Neural cell (in vitro differentiated cells): Measurements from ENCODE around the gene ITPKB. TPM values are rescaled to one million over a fixed set of nuclear protein-coding genes. Genes with fewer than 3 reads are reported as not detected.

Source experiments
- H2AFZ ChIP-seq: fragments of 200-600, 300-800 bp; sonication (generic), shearing (Covaris generic); 2 replicates; pipeline ENCODE4 v1.6.0; 2014; ENCODE audit warnings: low read depth, mild to moderate bottlenecking, antibody characterized with exemption, low read length, moderate library complexity
- H3F3A ChIP-seq: fragments of 200-600 bp; shearing (Covaris generic); 2 replicates; pipeline ENCODE4 v1.6.1; 2016; ENCODE audit warnings: mild to moderate bottlenecking, moderate library complexity, mixed read lengths, antibody characterized with exemption, low read length; ENCODE audit not compliant: insufficient read depth, poor library complexity, severe bottlenecking
- H3K27ac ChIP-seq: fragments of 200-600, 300-800 bp; sonication (generic), shearing (Covaris generic); 2 replicates; pipeline ENCODE4 v1.5.1; 2014; ENCODE audit warnings: mild to moderate bottlenecking, low read length, moderate library complexity
- H3K27me3 ChIP-seq: fragments of 300-800, 200-600 bp; sonication (generic), shearing (Covaris generic); 2 replicates; pipeline ENCODE4 v1.6.0; 2014; ENCODE audit warnings: mild to moderate bottlenecking, low read depth, low read length, moderate library complexity; ENCODE audit not compliant: insufficient read depth
- H3K36me3 ChIP-seq: fragments of 300-800, 200-600 bp; sonication (generic), shearing (Covaris generic); 2 replicates; pipeline ENCODE4 v1.5.1; 2014; ENCODE audit warnings: mild to moderate bottlenecking, antibody characterized with exemption, low read length, moderate library complexity; ENCODE audit not compliant: insufficient read depth
- H3K4me2 ChIP-seq: fragments of 300-800, 200-600 bp; sonication (generic), shearing (Covaris generic); 2 replicates; pipeline ENCODE4 v1.6.0; 2014; ENCODE audit warnings: mild to moderate bottlenecking, low read length
- H3K4me3 ChIP-seq: fragments of 300-800, 200-600 bp; sonication (generic), shearing (Covaris generic); 2 replicates; pipeline ENCODE4 v1.5.1; 2014; ENCODE audit warnings: mild to moderate bottlenecking, low read length, moderate library complexity
- H3K79me2 ChIP-seq: fragments of 200-600 bp; shearing (Covaris generic); replicated peaks from 2 replicates; pipeline ENCODE4 v1.6.0; 2014; ENCODE audit warnings: mild to moderate bottlenecking, low read length, moderate library complexity; ENCODE audit not compliant: insufficient read depth
- H3K9ac ChIP-seq: fragments of 300-800, 200-600 bp; sonication (generic), shearing (Covaris generic); 2 replicates; pipeline ENCODE4 v1.6.1; 2016; ENCODE audit warnings: mild to moderate bottlenecking, low read length, mixed read lengths
- H3K9me2 ChIP-seq: fragments of 200-600 bp; shearing (Covaris generic); 2 replicates; pipeline ENCODE4 v1.6.1; 2016; ENCODE audit warnings: mild to moderate bottlenecking, low read length, mixed read lengths; ENCODE audit not compliant: insufficient read depth
- H3K9me3 ChIP-seq: fragments of 200-600, 300-800 bp; sonication (generic), shearing (Covaris generic); 2 replicates; pipeline ENCODE4 v1.6.1; 2016; ENCODE audit warnings: mild to moderate bottlenecking, mixed run types, low read length, moderate library complexity, mixed read lengths
- H4K20me1 ChIP-seq: fragments of 200-600 bp; shearing (Covaris generic); 2 replicates; pipeline ENCODE4 v1.6.1; 2016; ENCODE audit warnings: mild to moderate bottlenecking, mixed run types; ENCODE audit not compliant: insufficient read depth
- EP300 ChIP-seq: fragments of 450-650 bp; conservative IDR thresholded peaks from 2 replicates; pipeline ENCODE4 v1.6.1; 2014; ENCODE audit warnings: antibody characterized with exemption, mild to moderate bottlenecking, moderate library complexity; ENCODE audit not compliant: poor library complexity, severe bottlenecking
- EZH2 ChIP-seq: fragments of 200-600, 300-800 bp; shearing (Covaris generic), sonication (generic); IDR thresholded peaks from 2 replicates; pipeline ENCODE4 v1.6.1; 2014; ENCODE audit warnings: antibody characterized with exemption, low read length, borderline replicate concordance, mild to moderate bottlenecking; ENCODE audit not compliant: insufficient read depth, poor library complexity, severe bottlenecking
- MXI1 ChIP-seq: fragments of 450-650 bp; conservative IDR thresholded peaks from 2 replicates; pipeline ENCODE4 v1.6.1; 2014; ENCODE audit warnings: antibody characterized with exemption, mild to moderate bottlenecking; ENCODE audit not compliant: poor library complexity, severe bottlenecking
- POLR2AphosphoS5 ChIP-seq: IDR thresholded peaks from 2 replicates; pipeline ENCODE4 v1.6.1; 2012
- RAD21 ChIP-seq: fragments of 450-650 bp; conservative IDR thresholded peaks from 2 replicates; pipeline ENCODE4 v1.6.1; 2014; ENCODE audit warnings: antibody characterized with exemption, mild to moderate bottlenecking, moderate library complexity
- SMC3 ChIP-seq: fragments of 450-650 bp; conservative IDR thresholded peaks from 2 replicates; pipeline ENCODE4 v1.6.1; 2014; ENCODE audit warnings: antibody characterized with exemption, mild to moderate bottlenecking, moderate library complexity; ENCODE audit not compliant: poor library complexity
- TAF1 ChIP-seq: IDR thresholded peaks from 2 replicates; pipeline ENCODE4 v1.6.1; 2012; ENCODE audit warnings: low read depth
- polyA minus RNA-seq: library from RNA; depleted of rRNA, polyadenylated mRNA; stranded (reverse); fragments of >200 nt; gene quantifications from 2 replicates; pipeline ENCODE4 v1.2.3, GENCODE V29; 2014
- polyA plus RNA-seq: library from polyadenylated mRNA; depleted of rRNA; stranded (reverse); fragments of >200 nt; gene quantifications from 2 replicates; pipeline ENCODE4 v1.2.3, GENCODE V29; 2014
- TF ChIP-seq, protein P1 (sequence below): fragments of 450-650 bp; IDR thresholded peaks from 2 replicates; pipeline ENCODE4 v1.5.1; 2014; ENCODE audit warnings: antibody characterized with exemption, mild to moderate bottlenecking, moderate library complexity; ENCODE audit not compliant: poor library complexity, severe bottlenecking
- TF ChIP-seq, protein P2 (sequence below): IDR thresholded peaks from 2 replicates; pipeline ENCODE4 v1.6.1; 2012; ENCODE audit warnings: borderline replicate concordance

The ITPKB gene
- polyA plus RNA-seq, result 0.19 TPM in 1 of 2 replicates, not detected in the other
- polyA minus RNA-seq, result 0.24 and 0.46 TPM in 2 replicates

DNA sequence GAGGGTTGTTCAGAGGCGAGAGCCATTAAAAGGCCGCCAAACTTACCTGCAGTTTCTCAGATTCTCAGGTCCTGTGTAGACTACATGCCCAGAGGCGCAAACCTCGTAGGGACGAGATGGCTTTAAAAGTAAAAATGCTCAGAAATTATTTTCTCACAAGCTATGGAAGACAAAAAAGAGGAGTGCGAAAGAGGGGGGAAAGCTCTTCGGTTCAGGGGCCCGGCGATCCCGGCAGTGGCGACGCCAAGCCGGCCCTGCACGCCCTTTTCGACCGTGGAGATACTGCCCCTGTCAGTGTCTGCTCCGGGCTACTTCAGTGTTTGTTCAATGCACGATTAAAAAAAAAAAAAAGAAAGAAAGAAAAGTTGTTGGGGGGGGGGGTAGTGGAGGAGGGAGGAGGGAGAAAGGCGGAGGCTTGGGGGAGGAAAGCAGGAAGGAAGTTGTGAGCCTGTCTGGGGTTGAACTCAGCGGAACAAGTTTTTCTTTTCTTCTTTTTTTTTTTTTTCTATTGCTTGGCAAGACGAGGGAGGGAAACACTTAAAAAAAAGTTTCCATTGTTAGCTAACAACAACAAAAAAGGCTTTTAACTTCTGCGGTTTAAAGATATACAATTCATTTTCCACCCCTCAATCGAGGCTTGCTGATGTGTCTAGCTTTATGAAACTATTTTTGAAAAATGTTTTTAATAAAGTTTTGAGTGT, at the start of gene ITPKB:
Gene ITPKB, minus strand, starts transcription at position 288 of the 701 bp plus-strand sequence. CDS start 1,824 bp downstream, outside the sequence.
- H3F3A ChIP-seq, result no peaks in the 10 kb centered on the region
- H3K4me2 ChIP-seq, result peak within 1 kb of the TSS; percentile 92
- peak within 1 kb of the TSS; percentile 83 for H3K4me3 ChIP-seq
- no peaks in the 10 kb centered on the region for H3K9me2 ChIP-seq
- H3K36me3 ChIP-seq, result no peaks in the 10 kb centered on the region
- no peaks in the 10 kb centered on the region for H4K20me1 ChIP-seq
- no peak within 1 kb of the TSS for H2AFZ ChIP-seq
- no peaks in the 10 kb centered on the region for H3K79me2 ChIP-seq
- H3K27ac ChIP-seq, result no peak within 1 kb of the TSS
- H3K9ac ChIP-seq, result peak within 1 kb of the TSS; percentile 58
- no peak for TF ChIP-seq EZH2
- H3K9me3 ChIP-seq, result no peaks in the 10 kb centered on the region
- H3K27me3 ChIP-seq, result peaks cover 46% of the 10 kb centered on the region

DNA sequence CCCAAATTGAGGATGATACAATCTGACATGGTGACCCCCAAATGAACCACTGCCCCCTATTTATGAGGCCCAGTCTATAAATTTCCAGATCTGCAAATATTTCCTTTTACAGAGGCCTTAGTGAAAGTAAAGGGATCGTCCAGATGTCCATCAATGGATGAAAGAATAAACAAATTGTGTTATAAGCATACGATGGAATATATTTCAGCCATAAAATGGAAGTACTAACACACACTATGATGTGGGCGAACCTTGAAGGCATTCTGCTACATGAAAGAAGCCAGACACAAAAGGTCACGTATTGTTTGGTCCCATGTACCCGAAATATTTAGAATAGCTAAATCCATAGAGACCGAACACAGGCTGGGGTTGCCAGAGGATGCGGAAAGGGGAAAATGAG, 48.6 kb upstream of the ITPKB start:
- Histone ChIP-seq H3K27ac (no peak overlapping the region), H3K4me3 (no peak overlapping the region), H3F3A (no peaks in the 10 kb centered on the region), H3K27me3 (no peaks in the 10 kb centered on the region), H2AFZ (no peak overlapping the region), H3K4me2 (no peak overlapping the region), H3K79me2 (no peaks in the 10 kb centered on the region), H3K9ac (no peak overlapping the region), H3K9me3 (no peaks in the 10 kb centered on the region), H4K20me1 (no peaks in the 10 kb centered on the region), H3K36me3 (no peaks in the 10 kb centered on the region), H3K9me2 (no peaks in the 10 kb centered on the region)
- TF ChIP-seq, protein P1, sequence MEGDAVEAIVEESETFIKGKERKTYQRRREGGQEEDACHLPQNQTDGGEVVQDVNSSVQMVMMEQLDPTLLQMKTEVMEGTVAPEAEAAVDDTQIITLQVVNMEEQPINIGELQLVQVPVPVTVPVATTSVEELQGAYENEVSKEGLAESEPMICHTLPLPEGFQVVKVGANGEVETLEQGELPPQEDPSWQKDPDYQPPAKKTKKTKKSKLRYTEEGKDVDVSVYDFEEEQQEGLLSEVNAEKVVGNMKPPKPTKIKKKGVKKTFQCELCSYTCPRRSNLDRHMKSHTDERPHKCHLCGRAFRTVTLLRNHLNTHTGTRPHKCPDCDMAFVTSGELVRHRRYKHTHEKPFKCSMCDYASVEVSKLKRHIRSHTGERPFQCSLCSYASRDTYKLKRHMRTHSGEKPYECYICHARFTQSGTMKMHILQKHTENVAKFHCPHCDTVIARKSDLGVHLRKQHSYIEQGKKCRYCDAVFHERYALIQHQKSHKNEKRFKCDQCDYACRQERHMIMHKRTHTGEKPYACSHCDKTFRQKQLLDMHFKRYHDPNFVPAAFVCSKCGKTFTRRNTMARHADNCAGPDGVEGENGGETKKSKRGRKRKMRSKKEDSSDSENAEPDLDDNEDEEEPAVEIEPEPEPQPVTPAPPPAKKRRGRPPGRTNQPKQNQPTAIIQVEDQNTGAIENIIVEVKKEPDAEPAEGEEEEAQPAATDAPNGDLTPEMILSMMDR, result no peak
- TF ChIP-seq POLR2AphosphoS5 (no peak), EZH2 (no peak), SMC3 (no peak), TAF1 (no peak), EP300 (no peak), RAD21 (no peak), MXI1 (no peak)
- TF ChIP-seq, protein P2, sequence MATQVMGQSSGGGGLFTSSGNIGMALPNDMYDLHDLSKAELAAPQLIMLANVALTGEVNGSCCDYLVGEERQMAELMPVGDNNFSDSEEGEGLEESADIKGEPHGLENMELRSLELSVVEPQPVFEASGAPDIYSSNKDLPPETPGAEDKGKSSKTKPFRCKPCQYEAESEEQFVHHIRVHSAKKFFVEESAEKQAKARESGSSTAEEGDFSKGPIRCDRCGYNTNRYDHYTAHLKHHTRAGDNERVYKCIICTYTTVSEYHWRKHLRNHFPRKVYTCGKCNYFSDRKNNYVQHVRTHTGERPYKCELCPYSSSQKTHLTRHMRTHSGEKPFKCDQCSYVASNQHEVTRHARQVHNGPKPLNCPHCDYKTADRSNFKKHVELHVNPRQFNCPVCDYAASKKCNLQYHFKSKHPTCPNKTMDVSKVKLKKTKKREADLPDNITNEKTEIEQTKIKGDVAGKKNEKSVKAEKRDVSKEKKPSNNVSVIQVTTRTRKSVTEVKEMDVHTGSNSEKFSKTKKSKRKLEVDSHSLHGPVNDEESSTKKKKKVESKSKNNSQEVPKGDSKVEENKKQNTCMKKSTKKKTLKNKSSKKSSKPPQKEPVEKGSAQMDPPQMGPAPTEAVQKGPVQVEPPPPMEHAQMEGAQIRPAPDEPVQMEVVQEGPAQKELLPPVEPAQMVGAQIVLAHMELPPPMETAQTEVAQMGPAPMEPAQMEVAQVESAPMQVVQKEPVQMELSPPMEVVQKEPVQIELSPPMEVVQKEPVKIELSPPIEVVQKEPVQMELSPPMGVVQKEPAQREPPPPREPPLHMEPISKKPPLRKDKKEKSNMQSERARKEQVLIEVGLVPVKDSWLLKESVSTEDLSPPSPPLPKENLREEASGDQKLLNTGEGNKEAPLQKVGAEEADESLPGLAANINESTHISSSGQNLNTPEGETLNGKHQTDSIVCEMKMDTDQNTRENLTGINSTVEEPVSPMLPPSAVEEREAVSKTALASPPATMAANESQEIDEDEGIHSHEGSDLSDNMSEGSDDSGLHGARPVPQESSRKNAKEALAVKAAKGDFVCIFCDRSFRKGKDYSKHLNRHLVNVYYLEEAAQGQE, result no peak
